ENCODE results near the gene ZBTB2.
"Not testable (repeated sequence)": the region's sequence is repeated elsewhere in the genome, so short reads cannot be mapped to it uniquely, and the experiment has no call there.

ZBTB2 gene

DNA sequence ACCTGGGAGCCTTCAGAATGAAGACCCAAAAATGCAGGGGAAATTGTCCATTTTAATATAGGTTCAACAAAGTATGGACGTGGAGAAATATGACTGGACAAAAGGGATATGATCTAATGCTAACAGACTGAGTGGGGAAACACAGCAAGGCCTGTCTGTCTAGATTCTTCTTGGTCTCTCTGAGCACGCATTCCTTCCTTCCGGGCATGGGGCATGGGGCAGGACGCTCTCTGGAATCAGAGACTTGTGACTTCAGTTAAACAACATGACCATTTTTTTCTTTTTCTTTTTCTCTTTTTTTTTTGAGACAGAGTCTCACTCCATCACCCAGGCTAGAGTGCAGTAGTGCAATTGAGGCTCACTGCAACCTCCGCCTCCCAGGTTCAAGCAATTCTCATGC, 31.9 kb downstream of the ZBTB2 start:
- Histone ChIP-seq H3K9me3 (replicated peaks; ENCODE audit: low read length) (no peaks in the 10 kb centered on the region), H3K27me3 (ENCODE audit: control insufficient read depth, insufficient read depth, low read length) (no peaks in the 10 kb centered on the region), H3K4me1 (ENCODE audit: control insufficient read depth, insufficient read depth, low read length) (no peaks in the 10 kb centered on the region), H3K9ac (ENCODE audit: low read depth, low read length) (no peak overlapping the region), H3K4me2 (ENCODE audit: low read length) (no peak overlapping the region), H3K36me3 (ENCODE audit: insufficient read depth, low read length) (peaks cover 31% of the 10 kb centered on the region), H3K4me3 (ENCODE audit: low read length) (no peak overlapping the region)

DNA sequence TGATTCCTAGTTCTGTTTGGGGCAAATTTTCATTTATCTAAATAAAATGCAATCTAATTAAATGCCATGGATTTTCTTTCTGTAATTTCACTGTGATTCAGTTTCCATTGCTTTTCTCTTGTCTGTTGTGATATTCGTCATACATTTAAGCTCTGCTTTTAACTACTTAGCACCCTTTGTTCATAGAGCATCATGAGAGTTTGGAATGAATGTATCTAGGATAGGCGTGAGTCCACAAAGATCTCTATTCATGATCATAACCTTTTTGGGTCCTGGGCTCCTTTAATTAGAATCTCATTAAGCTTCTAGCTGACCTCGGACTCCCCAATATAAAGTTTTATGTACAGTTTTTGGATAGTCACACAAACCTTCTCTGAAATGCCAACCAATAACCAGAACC, 32.9 kb downstream of the ZBTB2 start:
- H3K4me2 ChIP-seq (ENCODE audit: low read length): no peak overlapping the region
- H3K9me3 ChIP-seq (replicated peaks; ENCODE audit: low read length): no peaks in the 10 kb centered on the region
- H3K9ac ChIP-seq (ENCODE audit: low read depth, low read length): no peak overlapping the region
- no peaks in the 10 kb centered on the region for H3K27me3 ChIP-seq (ENCODE audit: control insufficient read depth, insufficient read depth, low read length)
- no peaks in the 10 kb centered on the region for H3K4me1 ChIP-seq (ENCODE audit: control insufficient read depth, insufficient read depth, low read length)
- H3K36me3 ChIP-seq (ENCODE audit: insufficient read depth, low read length): peaks cover 38% of the 10 kb centered on the region
- H3K4me3 ChIP-seq (ENCODE audit: low read length): no peak overlapping the region

DNA sequence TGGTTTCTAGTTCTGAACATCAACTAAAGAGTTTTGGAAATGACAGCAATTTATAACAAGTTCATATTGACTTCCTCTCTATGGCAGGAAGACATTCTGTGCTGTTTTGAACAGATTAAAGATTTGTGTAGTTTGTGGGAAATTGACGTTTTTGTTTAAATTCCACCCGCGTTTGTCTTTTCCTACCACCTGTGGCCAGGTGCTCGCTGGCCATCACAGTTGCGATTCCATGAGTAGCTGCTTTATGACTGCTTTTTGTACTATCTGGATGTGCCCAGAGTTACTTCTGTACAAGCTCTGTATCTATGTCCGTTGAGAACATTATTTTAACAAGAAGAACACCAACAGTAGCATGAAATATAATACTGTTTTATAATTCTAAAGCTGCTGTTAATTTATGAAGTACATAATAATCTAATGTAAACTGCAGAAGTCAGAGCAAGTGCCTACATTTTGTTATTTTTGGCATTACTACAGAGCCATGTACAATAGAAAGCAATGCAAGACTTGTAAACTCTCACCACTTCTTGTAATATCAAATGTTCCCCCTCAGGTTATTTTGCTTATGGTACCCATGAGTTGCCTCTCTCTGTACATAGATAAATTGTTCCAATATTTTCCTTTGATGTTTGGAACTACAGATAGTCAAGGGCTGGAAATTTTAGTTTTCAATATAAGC, 33.5 kb downstream of the ZBTB2 start:
- Histone ChIP-seq H3K27me3 (ENCODE audit: control insufficient read depth, insufficient read depth, low read length) (no peaks in the 10 kb centered on the region), H3K9me3 (replicated peaks; ENCODE audit: low read length) (no peaks in the 10 kb centered on the region), H3K9ac (ENCODE audit: low read depth, low read length) (no peak overlapping the region), H3K4me1 (ENCODE audit: control insufficient read depth, insufficient read depth, low read length) (no peaks in the 10 kb centered on the region), H3K4me2 (ENCODE audit: low read length) (no peak overlapping the region), H3K4me3 (ENCODE audit: low read length) (no peak overlapping the region), H3K36me3 (ENCODE audit: insufficient read depth, low read length) (peaks cover 44% of the 10 kb centered on the region)

DNA sequence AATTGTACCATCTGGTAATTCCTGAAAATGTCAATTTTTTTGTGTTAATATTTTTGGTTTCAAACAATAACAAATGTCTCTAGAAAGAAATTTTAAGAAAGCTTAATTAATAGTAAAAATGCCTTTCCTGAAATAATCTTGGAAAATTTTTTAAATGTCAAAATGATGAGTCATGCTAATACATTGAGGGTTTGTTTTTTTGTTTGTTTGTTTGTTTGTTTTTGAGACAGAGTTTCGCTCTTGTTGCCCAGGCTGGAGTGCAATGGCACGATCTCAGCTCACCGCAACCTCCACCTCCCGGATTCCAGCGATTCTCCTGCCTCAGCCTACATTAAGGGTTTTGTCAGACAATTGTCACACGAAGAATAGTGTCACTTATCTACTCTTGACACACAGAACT, 34.4 kb downstream of the ZBTB2 start:
- not testable (repeated sequence) for H3K4me1 ChIP-seq (ENCODE audit: control insufficient read depth, insufficient read depth, low read length); H3K27me3 ChIP-seq (ENCODE audit: control insufficient read depth, insufficient read depth, low read length); H3K9ac ChIP-seq (ENCODE audit: low read depth, low read length); H3K4me3 ChIP-seq (ENCODE audit: low read length); H3K9me3 ChIP-seq (replicated peaks; ENCODE audit: low read length); H3K4me2 ChIP-seq (ENCODE audit: low read length)
- H3K36me3 ChIP-seq (ENCODE audit: insufficient read depth, low read length): peaks cover 52% of the 10 kb centered on the region

DNA sequence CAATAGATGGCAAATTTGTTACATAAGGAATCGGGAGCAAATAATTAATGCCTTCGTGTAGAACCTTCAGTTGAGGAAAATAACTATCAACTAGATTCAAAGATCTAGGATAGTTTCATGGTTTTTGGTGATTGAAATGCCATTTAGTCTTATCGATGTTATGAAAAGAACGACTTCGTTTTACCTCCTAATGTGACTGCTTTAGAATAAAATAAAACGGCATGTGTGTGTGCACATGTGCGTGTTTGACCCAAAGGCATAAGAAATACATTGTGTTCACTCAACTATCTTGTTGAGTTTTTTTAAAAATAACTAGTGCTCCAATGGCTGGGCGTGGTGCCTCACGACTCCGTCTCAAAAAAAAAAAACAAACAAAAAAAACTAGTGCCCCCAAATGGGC, 37.6 kb downstream of the ZBTB2 start:
- H3K9me3 ChIP-seq (replicated peaks; ENCODE audit: low read length): no peaks in the 10 kb centered on the region
- no peak overlapping the region for H3K9ac ChIP-seq (ENCODE audit: low read depth, low read length)
- H3K4me2 ChIP-seq (ENCODE audit: low read length): no peak overlapping the region
- H3K36me3 ChIP-seq (ENCODE audit: insufficient read depth, low read length): peaks cover 81% of the 10 kb centered on the region
- H3K27me3 ChIP-seq (ENCODE audit: control insufficient read depth, insufficient read depth, low read length): no peaks in the 10 kb centered on the region
- no peaks in the 10 kb centered on the region for H3K4me1 ChIP-seq (ENCODE audit: control insufficient read depth, insufficient read depth, low read length)
- no peak overlapping the region for H3K4me3 ChIP-seq (ENCODE audit: low read length)

DNA sequence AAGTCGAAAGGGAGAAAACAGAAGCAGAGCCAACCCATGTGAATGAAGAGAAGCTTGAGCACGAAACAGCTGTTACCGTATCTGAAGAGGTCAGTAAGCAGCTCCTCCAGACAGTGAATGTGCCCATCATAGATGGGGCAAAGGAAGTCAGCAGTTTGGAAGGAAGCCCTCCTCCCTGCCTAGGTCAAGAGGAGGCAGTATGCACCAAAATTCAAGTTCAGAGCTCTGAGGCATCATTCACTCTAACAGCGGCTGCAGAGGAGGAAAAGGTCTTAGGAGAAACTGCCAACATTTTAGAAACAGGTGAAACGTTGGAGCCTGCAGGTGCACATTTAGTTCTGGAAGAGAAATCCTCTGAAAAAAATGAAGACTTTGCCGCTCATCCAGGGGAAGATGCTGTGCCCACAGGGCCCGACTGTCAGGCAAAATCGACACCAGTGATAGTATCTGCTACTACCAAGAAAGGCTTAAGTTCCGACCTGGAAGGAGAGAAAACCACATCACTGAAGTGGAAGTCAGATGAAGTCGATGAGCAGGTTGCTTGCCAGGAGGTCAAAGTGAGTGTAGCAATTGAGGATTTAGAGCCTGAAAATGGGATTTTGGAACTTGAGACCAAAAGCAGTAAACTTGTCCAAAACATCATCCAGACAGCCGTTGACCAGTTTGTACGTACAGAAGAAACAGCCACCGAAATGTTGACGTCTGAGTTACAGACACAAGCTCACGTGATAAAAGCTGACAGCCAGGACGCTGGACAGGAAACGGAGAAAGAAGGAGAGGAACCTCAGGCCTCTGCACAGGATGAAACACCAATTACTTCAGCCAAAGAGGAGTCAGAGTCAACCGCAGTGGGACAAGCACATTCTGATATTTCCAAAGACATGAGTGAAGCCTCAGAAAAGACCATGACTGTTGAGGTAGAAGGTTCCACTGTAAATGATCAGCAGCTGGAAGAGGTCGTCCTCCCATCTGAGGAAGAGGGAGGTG, 38.7 kb downstream of the ZBTB2 start:
- no peaks in the 10 kb centered on the region for H3K27me3 ChIP-seq (ENCODE audit: control insufficient read depth, insufficient read depth, low read length)
- no peaks in the 10 kb centered on the region for H3K9me3 ChIP-seq (replicated peaks; ENCODE audit: low read length)
- no peak overlapping the region for H3K4me3 ChIP-seq (ENCODE audit: low read length)
- H3K4me1 ChIP-seq (ENCODE audit: control insufficient read depth, insufficient read depth, low read length): no peaks in the 10 kb centered on the region
- H3K4me2 ChIP-seq (ENCODE audit: low read length): no peak overlapping the region
- no peak overlapping the region for H3K9ac ChIP-seq (ENCODE audit: low read depth, low read length)
- H3K36me3 ChIP-seq (ENCODE audit: insufficient read depth, low read length): peaks cover 72% of the 10 kb centered on the region

DNA sequence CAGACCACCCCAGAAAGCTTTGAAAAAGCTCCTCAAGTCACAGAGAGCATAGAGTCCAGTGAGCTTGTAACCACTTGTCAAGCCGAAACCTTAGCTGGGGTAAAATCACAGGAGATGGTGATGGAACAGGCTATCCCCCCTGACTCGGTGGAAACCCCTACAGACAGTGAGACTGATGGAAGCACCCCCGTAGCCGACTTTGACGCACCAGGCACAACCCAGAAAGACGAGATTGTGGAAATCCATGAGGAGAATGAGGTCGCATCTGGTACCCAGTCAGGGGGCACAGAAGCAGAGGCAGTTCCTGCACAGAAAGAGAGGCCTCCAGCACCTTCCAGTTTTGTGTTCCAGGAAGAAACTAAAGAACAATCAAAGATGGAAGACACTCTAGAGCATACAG, 39.6 kb downstream of the ZBTB2 start:
- Histone ChIP-seq H3K4me3 (ENCODE audit: low read length) (no peak overlapping the region), H3K4me1 (ENCODE audit: control insufficient read depth, insufficient read depth, low read length) (no peaks in the 10 kb centered on the region), H3K9me3 (replicated peaks; ENCODE audit: low read length) (no peaks in the 10 kb centered on the region), H3K4me2 (ENCODE audit: low read length) (no peak overlapping the region), H3K27me3 (ENCODE audit: control insufficient read depth, insufficient read depth, low read length) (no peaks in the 10 kb centered on the region), H3K9ac (ENCODE audit: low read depth, low read length) (no peak overlapping the region), H3K36me3 (ENCODE audit: insufficient read depth, low read length) (peaks cover 74% of the 10 kb centered on the region)

DNA sequence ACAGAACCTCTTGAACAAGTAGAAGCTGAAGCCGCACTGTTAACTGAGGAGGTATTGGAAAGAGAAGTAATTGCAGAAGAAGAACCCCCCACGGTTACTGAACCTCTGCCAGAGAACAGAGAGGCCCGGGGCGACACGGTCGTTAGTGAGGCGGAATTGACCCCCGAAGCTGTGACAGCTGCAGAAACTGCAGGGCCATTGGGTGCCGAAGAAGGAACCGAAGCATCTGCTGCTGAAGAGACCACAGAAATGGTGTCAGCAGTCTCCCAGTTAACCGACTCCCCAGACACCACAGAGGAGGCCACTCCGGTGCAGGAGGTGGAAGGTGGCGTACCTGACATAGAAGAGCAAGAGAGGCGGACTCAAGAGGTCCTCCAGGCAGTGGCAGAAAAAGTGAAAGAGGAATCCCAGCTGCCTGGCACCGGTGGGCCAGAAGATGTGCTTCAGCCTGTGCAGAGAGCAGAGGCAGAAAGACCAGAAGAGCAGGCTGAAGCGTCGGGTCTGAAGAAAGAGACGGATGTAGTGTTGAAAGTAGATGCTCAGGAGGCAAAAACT, 40.1 kb downstream of the ZBTB2 start:
- Histone ChIP-seq H3K9ac (ENCODE audit: low read depth, low read length) (no peak overlapping the region), H3K4me3 (ENCODE audit: low read length) (no peak overlapping the region), H3K27me3 (ENCODE audit: control insufficient read depth, insufficient read depth, low read length) (no peaks in the 10 kb centered on the region), H3K9me3 (replicated peaks; ENCODE audit: low read length) (no peaks in the 10 kb centered on the region), H3K4me2 (ENCODE audit: low read length) (no peak overlapping the region), H3K36me3 (ENCODE audit: insufficient read depth, low read length) (peaks cover 69% of the 10 kb centered on the region), H3K4me1 (ENCODE audit: control insufficient read depth, insufficient read depth, low read length) (no peaks in the 10 kb centered on the region)

DNA sequence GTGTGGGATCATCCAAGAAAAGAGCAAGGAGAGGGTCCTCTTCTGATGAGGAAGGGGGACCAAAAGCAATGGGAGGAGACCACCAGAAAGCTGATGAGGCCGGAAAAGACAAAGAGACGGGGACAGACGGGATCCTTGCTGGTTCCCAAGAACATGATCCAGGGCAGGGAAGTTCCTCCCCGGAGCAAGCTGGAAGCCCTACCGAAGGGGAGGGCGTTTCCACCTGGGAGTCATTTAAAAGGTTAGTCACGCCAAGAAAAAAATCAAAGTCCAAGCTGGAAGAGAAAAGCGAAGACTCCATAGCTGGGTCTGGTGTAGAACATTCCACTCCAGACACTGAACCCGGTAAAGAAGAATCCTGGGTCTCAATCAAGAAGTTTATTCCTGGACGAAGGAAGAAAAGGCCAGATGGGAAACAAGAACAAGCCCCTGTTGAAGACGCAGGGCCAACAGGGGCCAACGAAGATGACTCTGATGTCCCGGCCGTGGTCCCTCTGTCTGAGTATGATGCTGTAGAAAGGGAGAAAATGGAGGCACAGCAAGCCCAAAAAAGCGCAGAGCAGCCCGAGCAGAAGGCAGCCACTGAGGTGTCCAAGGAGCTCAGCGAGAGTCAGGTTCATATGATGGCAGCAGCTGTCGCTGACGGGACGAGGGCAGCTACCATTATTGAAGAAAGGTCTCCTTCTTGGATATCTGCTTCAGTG, 40.8 kb downstream of the ZBTB2 start:
- no peak overlapping the region for H3K4me2 ChIP-seq (ENCODE audit: low read length)
- no peaks in the 10 kb centered on the region for H3K27me3 ChIP-seq (ENCODE audit: control insufficient read depth, insufficient read depth, low read length)
- peaks cover 64% of the 10 kb centered on the region for H3K36me3 ChIP-seq (ENCODE audit: insufficient read depth, low read length)
- H3K9me3 ChIP-seq (replicated peaks; ENCODE audit: low read length): no peaks in the 10 kb centered on the region
- H3K9ac ChIP-seq (ENCODE audit: low read depth, low read length): no peak overlapping the region
- no peak overlapping the region for H3K4me3 ChIP-seq (ENCODE audit: low read length)
- H3K4me1 ChIP-seq (ENCODE audit: control insufficient read depth, insufficient read depth, low read length): no peaks in the 10 kb centered on the region

DNA sequence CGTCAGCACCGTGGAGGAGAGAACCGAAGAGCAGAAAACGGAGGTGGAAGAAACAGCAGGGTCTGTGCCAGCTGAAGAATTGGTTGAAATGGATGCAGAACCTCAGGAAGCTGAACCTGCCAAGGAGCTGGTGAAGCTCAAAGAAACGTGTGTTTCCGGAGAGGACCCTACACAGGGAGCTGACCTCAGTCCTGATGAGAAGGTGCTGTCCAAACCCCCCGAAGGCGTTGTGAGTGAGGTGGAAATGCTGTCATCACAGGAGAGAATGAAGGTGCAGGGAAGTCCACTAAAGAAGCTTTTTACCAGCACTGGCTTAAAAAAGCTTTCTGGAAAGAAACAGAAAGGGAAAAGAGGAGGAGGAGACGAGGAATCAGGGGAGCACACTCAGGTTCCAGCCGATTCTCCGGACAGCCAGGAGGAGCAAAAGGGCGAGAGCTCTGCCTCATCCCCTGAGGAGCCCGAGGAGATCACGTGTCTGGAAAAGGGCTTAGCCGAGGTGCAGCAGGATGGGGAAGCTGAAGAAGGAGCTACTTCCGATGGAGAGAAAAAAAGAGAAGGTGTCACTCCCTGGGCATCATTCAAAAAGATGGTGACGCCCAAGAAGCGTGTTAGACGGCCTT, 41.6 kb downstream of the ZBTB2 start:
- no peaks in the 10 kb centered on the region for H3K9me3 ChIP-seq (replicated peaks; ENCODE audit: low read length)
- H3K4me3 ChIP-seq (ENCODE audit: low read length): no peak overlapping the region
- no peak overlapping the region for H3K4me2 ChIP-seq (ENCODE audit: low read length)
- no peaks in the 10 kb centered on the region for H3K4me1 ChIP-seq (ENCODE audit: control insufficient read depth, insufficient read depth, low read length)
- H3K9ac ChIP-seq (ENCODE audit: low read depth, low read length): no peak overlapping the region
- no peaks in the 10 kb centered on the region for H3K27me3 ChIP-seq (ENCODE audit: control insufficient read depth, insufficient read depth, low read length)
- peaks cover 62% of the 10 kb centered on the region for H3K36me3 ChIP-seq (ENCODE audit: insufficient read depth, low read length)

DNA sequence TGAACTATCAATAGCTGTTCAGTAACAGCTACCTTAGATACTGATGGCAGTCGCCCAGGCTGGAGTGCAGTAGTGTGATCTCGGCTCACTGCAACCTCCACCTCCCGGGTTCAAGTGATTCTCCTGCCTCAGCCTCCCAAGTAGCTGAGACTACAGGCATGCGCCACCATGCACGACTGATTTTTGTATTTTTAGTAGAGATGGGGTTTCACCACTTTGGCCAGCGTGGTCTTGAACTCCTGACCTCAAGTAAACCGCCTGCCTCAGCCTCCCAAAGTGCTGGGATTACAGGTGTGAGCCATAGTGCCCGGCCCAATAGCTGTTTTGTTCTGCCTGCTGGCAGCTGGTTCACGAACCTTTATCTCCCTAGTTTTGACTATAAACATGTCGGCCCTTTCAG, 48.6 kb downstream of the ZBTB2 start:
- H3K9me3 ChIP-seq (replicated peaks; ENCODE audit: low read length); H3K9ac ChIP-seq (ENCODE audit: low read depth, low read length); H3K4me1 ChIP-seq (ENCODE audit: control insufficient read depth, insufficient read depth, low read length); H3K4me2 ChIP-seq (ENCODE audit: low read length); H3K27me3 ChIP-seq (ENCODE audit: control insufficient read depth, insufficient read depth, low read length); H3K4me3 ChIP-seq (ENCODE audit: low read length): not testable (repeated sequence)
- peaks cover 26% of the 10 kb centered on the region for H3K36me3 ChIP-seq (ENCODE audit: insufficient read depth, low read length)
